Measurements from ENCODE around the gene SRGAP2B. TPM values are rescaled to one million over a fixed set of nuclear protein-coding genes. Genes with fewer than 3 reads are reported as not detected.
"Not testable (repeated sequence)": the region's sequence is repeated elsewhere in the genome, so short reads cannot be mapped to it uniquely, and the experiment has no call there.

The SRGAP2B gene
- total and polyA plus RNA-seq, 2 of the 4 experiments (the other 2 are of a cell fraction) = 15.9 to 50.7 TPM

- H3K56ac ChIP-seq (ENCODE audit: extremely low read depth, insufficient read depth, low read length); H3K4me2 ChIP-seq (ENCODE audit: low read depth, low read length); H3K9ac ChIP-seq (ENCODE audit: low read depth, low read length); H2BK5ac ChIP-seq (ENCODE audit: low read depth, low read length, poor library complexity, severe bottlenecking); H2AK5ac ChIP-seq (ENCODE audit: low read depth, low read length); H3K36me3 ChIP-seq (ENCODE audit: control insufficient read depth, insufficient read depth, low read length); H4K91ac ChIP-seq (ENCODE audit: insufficient read depth, low read depth, low read length); H2BK15ac ChIP-seq (ENCODE audit: low read depth, low read length); H2BK120ac ChIP-seq (ENCODE audit: low read depth, low read length); H3K4ac ChIP-seq (ENCODE audit: low read depth, low read length); H3K18ac ChIP-seq (ENCODE audit: low read depth, low read length); in situ Hi-C loops (cut with MboI; ENCODE audit: low sequenced_read_pairs); CTCF ChIA-PET; H4K5ac ChIP-seq (ENCODE audit: low read depth, low read length); H4K8ac ChIP-seq (ENCODE audit: low read depth in 2 of 2, low read length in 2 of 2); H4K20me1 ChIP-seq (ENCODE audit: insufficient read depth, low read length); H3K79me1 ChIP-seq (ENCODE audit: low read depth in 1 of 2, low read length in 2 of 2); H2AFZ ChIP-seq (replicated peaks; ENCODE audit: low read length, poor library complexity); H3K4me1 ChIP-seq (ENCODE audit: control insufficient read depth, insufficient read depth, low read length); H3K4me3 ChIP-seq (ENCODE audit: insufficient read depth, low read depth, low read length); H3K27ac ChIP-seq (ENCODE audit: insufficient read depth, low read length); H3K14ac ChIP-seq (replicated peaks; ENCODE audit: low read depth, low read length); H3K23ac ChIP-seq (ENCODE audit: low read depth, low read length); H2AK9ac ChIP-seq (replicated peaks; ENCODE audit: low read depth, low read length, poor library complexity); DNase-seq; H3K9me1 ChIP-seq (ENCODE audit: insufficient read depth, low read length); H3K9me3 ChIP-seq (ENCODE audit: control insufficient read depth, insufficient read depth, low read length); BruUV-seq (replicated peaks); intact Hi-C loops (cut with micrococcal nuclease); POLR2A ChIA-PET (ENCODE audit: unreplicated experiment); H2BK20ac ChIP-seq (ENCODE audit: low read depth, low read length); H3K27me3 ChIP-seq (ENCODE audit: control insufficient read depth, insufficient read depth, low read length); ATAC-seq (ENCODE audit: low read depth); dilution Hi-C loops (cut with HindIII; ENCODE audit: low sequenced_read_pairs, unreplicated experiment): not testable (repeated sequence)
- no CpG with 5 or more reads among the region's 5 CpGs for whole genome bisulfite sequencing, 2 experiments (ENCODE audit: extremely low coverage in 2 of 2, insufficient read length in 1 of 2)
Observed at GRCh38 chr1:145065194-145065826, 29.8 kb downstream of the SRGAP2B start.

- H3K4me3 ChIP-seq (ENCODE audit: insufficient read depth, low read depth, low read length); in situ Hi-C loops (cut with MboI; ENCODE audit: low sequenced_read_pairs); dilution Hi-C loops (cut with HindIII; ENCODE audit: low sequenced_read_pairs, unreplicated experiment); H3K27ac ChIP-seq (ENCODE audit: insufficient read depth, low read length); H4K91ac ChIP-seq (ENCODE audit: insufficient read depth, low read depth, low read length); H2AFZ ChIP-seq (replicated peaks; ENCODE audit: low read length, poor library complexity); H2AK5ac ChIP-seq (ENCODE audit: low read depth, low read length); H2AK9ac ChIP-seq (replicated peaks; ENCODE audit: low read depth, low read length, poor library complexity); H3K9ac ChIP-seq (ENCODE audit: low read depth, low read length); H3K18ac ChIP-seq (ENCODE audit: low read depth, low read length); H3K9me1 ChIP-seq (ENCODE audit: insufficient read depth, low read length); H2BK5ac ChIP-seq (ENCODE audit: low read depth, low read length, poor library complexity, severe bottlenecking); intact Hi-C loops (cut with micrococcal nuclease); H2BK15ac ChIP-seq (ENCODE audit: low read depth, low read length); H2BK20ac ChIP-seq (ENCODE audit: low read depth, low read length); H3K23ac ChIP-seq (ENCODE audit: low read depth, low read length); DNase-seq; H3K4me2 ChIP-seq (ENCODE audit: low read depth, low read length); H3K79me1 ChIP-seq (ENCODE audit: low read depth in 1 of 2, low read length in 2 of 2); H3K27me3 ChIP-seq (ENCODE audit: control insufficient read depth, insufficient read depth, low read length); H3K36me3 ChIP-seq (ENCODE audit: control insufficient read depth, insufficient read depth, low read length); H4K20me1 ChIP-seq (ENCODE audit: insufficient read depth, low read length); CTCF ChIA-PET; H2BK120ac ChIP-seq (ENCODE audit: low read depth, low read length); H4K5ac ChIP-seq (ENCODE audit: low read depth, low read length); H3K4me1 ChIP-seq (ENCODE audit: control insufficient read depth, insufficient read depth, low read length); H4K8ac ChIP-seq (ENCODE audit: low read depth in 2 of 2, low read length in 2 of 2); H3K14ac ChIP-seq (replicated peaks; ENCODE audit: low read depth, low read length); H3K56ac ChIP-seq (ENCODE audit: extremely low read depth, insufficient read depth, low read length); POLR2A ChIA-PET (ENCODE audit: unreplicated experiment); H3K9me3 ChIP-seq (ENCODE audit: control insufficient read depth, insufficient read depth, low read length); BruUV-seq (replicated peaks); H3K4ac ChIP-seq (ENCODE audit: low read depth, low read length): not testable (repeated sequence)
- ATAC-seq (ENCODE audit: low read depth) = peak; percentile 72
- WGBS, 2 experiments (ENCODE audit: extremely low coverage in 2 of 2, insufficient read length in 1 of 2) = no CpG with 5 or more reads among the region's 2 CpGs
Observed at GRCh38 chr1:145063941-145064648, 31.0 kb downstream of the SRGAP2B start.
